HG02885 (cell line): ENCODE data around the gene HVCN1.
A peak's percentile ranks its signal among the peaks of the same experiment; 100 is the strongest.
"Not testable (repeated sequence)": the region's sequence is repeated elsewhere in the genome, so short reads cannot be mapped to it uniquely, and the experiment has no call there.

Source experiments
- ATAC-seq: cut with Tn5 transposase; IDR thresholded peaks from one replicate; pipeline ENCODE4 v1.9.1; 2021; ENCODE audit warnings: mild to moderate bottlenecking; ENCODE audit not compliant: unreplicated experiment, poor library complexity

The HVCN1 gene

GRCh38 chr12:110627500-110628195 is 61.3 kb downstream of the HVCN1 start:
- ATAC-seq = no peak

GRCh38 chr12:110622582-110622981 is 66.3 kb downstream of the HVCN1 start:
- ATAC-seq = no peak

GRCh38 chr12:110619534-110619953 is 69.4 kb downstream of the HVCN1 start:
- no peak for ATAC-seq

DNA sequence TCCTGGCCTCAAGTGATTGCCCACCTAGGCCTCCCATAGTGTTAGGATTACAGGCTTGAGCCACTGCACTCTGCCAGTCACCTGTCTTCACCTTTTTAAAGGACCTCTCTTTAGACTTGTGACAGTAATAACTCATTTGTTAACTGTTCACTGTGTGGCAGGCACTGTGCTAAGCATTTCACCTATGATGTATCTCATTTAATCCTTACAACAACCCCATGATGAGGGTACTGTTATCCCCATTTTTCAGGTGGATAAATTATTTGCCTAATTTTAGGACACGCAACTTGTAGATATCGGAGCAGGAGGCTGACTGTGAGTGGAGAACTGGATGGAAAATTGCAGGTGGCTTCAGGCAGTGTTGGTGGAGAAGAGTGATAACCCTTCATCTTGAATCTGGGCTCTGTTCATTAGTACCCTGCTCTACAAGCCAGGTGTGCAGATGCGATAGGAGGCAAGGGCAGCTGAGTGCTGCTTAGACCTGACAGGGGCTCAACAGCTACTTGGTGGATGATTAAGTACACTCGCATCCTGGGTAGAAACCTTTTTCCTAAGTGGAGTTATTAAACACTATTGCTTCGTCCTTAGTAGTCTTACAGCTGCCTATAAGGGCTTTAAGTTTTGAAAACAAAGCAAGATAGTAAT is 72.3 kb downstream of the HVCN1 start:
- ATAC-seq = no peak

- ATAC-seq = no peak
These were observed 73.7 kb downstream of the HVCN1 start for GRCh38 chr12:110615171-110615570.

DNA sequence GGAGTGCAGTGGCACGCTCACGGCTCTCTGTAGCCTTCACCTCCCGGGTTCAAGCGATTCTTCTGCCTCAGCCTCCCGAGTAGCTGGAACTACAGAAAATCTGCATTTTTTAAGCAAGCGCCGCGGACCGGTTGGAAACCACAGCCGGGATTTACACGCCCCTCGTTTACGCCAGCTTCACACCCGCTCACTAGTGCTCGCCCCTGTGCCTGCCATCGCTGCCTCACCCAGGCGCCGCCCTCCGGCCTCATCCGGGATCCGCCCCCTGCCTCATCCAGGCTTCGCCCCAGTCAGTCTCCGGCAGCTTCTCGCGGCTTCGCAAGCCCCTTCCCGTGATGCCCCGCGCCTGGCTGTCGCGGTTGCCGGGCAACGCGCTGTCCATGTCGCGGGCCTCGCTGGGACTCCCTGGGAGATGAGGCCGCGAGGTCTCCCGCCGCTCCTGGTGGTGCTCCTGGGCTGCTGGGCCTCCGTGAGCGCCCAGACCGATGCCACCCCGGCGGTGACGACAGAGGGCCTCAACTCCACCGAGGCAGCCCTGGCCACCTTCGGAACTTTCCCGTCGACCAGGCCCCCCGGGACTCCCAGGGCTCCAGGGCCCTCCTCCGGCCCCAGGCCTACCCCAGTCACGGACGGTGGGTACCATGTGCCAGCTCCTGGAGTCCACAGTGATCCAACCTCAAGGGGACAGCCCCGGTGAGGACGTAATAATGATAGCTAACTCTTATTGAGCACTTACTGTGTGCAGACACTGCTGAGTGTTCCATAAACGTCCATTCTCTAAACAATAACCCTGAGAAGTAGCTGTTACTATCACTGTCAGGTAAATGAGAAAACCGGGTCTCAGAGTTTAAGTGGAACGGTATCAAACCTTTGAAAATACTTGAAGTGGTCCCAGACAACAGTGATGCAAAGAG is 74.9 kb downstream of the HVCN1 start, which contains the start of gene TCTN1:
TSS of gene TCTN1 (plus strand) at position 359 of the 914 bp plus-strand sequence. CDS start at position 413, 54 bp downstream.
- peak; percentile 92 for ATAC-seq

- no peak for ATAC-seq
These were observed 75.7 kb downstream of the HVCN1 start for GRCh38 chr12:110613071-110613770.

DNA sequence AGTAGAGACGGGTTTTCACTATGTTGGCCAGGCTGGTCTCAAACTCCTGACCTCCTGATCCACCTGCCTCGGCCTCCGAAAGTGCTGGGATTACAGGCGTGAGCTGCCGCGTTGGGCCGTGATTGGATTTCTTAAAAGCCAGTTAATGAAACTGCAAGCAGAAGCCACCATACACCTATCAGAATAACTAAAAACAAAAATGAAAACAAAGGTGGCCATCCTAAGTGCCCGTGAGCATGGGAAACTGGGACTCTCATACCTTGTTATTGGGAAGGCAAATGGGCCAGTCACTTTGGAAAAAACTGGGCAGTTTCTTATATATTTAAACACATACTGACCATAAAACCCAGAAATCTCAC is 82.7 kb downstream of the HVCN1 start:
- ATAC-seq = peak; percentile 16

GRCh38 chr12:110602085-110602814 is 86.7 kb downstream of the HVCN1 start:
- ATAC-seq = not testable (repeated sequence)

GRCh38 chr12:110600254-110600653 is 88.7 kb downstream of the HVCN1 start:
- no peak for ATAC-seq

DNA sequence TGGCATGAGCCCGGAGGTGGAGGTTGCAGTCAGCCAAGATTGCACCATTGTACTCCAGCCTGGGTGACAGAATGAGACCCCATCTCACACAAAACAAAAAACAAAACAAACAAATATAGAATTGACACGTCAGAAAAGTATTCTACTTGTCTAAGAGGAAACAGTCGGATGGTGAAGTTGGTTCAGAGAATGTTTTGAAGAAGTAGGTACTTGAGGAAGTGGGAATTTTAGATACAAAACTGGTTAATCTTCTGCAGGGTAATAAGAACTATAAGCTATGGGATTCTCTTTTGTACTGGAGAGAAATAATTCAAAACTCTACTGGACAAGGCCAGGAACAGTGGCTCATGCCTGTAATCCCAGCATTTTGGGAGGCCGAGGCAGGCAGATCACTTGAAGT is 89.6 kb downstream of the HVCN1 start:
- ATAC-seq = no peak
